WTC11 (cell line): Measurements from ENCODE around the gene WDFY3. TPM values are rescaled to one million over a fixed set of nuclear protein-coding genes. Genes with fewer than 3 reads are reported as not detected.

Source experiments
- ATAC-seq: fragments of 200-7000 bp; cut with Tn5 transposase; 2 replicates; pipeline ENCODE4 v1.10.0; 2021; ENCODE audit warnings: mild to moderate bottlenecking, moderate library complexity
- CTCF ChIA-PET: fragments of 300-600 bp; sonication (Branson Sonifier 250); formaldehyde crosslinking; loops from one replicate; lab custom pipeline; 2021; ENCODE audit warnings: antibody characterized with exemption; lab: Charles Lee
- POLR2A ChIA-PET: fragments of 350-600 bp; sonication (Branson Sonifier 250); formaldehyde crosslinking; loops from one replicate; lab custom pipeline; 2021; ENCODE audit warnings: antibody characterized with exemption; lab: Charles Lee
- DNase-seq: peaks from one replicate; pipeline ENCODE4 v3.0.0; 2021; ENCODE audit warnings: low spot score
- H3K27ac Mint-ChIP-seq: 2 replicates; pipeline ENCODE4 v1.8.0; 2021; ENCODE audit warnings: mixed read lengths
- H3K27me3 Mint-ChIP-seq: 2 replicates; pipeline ENCODE4 v1.8.0; 2021; ENCODE audit warnings: low read depth, mild to moderate bottlenecking, moderate library complexity, mixed read lengths
- H3K36me3 Mint-ChIP-seq: 2 replicates; pipeline ENCODE4 v1.8.0; 2021; ENCODE audit warnings: mixed read lengths
- H3K4me1 Mint-ChIP-seq: 2 replicates; pipeline ENCODE4 v1.8.0; 2022; ENCODE audit warnings: mixed read lengths
- H3K4me3 Mint-ChIP-seq: 2 replicates; pipeline ENCODE4 v1.8.0; 2021; ENCODE audit warnings: mild to moderate bottlenecking, moderate library complexity, mixed read lengths
- H3K9me3 Mint-ChIP-seq: 2 replicates; pipeline ENCODE4 v1.8.0; 2021; ENCODE audit warnings: mixed read lengths
- CREM ChIP-seq: sonication (generic); formaldehyde crosslinking; IDR thresholded peaks from 2 replicates; pipeline ENCODE4 v1.8.1; 2022; ENCODE audit warnings: mild to moderate bottlenecking, missing genetic modification reagents, moderate library complexity
- ESRRA ChIP-seq: sonication (generic); formaldehyde crosslinking; IDR thresholded peaks from 2 replicates; pipeline ENCODE4 v1.8.1; 2022; ENCODE audit warnings: mild to moderate bottlenecking, missing genetic modification reagents, borderline replicate concordance
- GABPB1 ChIP-seq: sonication (generic); formaldehyde crosslinking; IDR thresholded peaks from 2 replicates; pipeline ENCODE4 v1.8.1; 2023; ENCODE audit warnings: mild to moderate bottlenecking, missing genetic modification reagents
- IRF2 ChIP-seq: sonication (generic); formaldehyde crosslinking; IDR thresholded peaks from 2 replicates; pipeline ENCODE4 v1.8.0; 2022; ENCODE audit warnings: low read depth, missing genetic modification reagents, borderline replicate concordance
- JUN ChIP-seq: sonication (generic); formaldehyde crosslinking; IDR thresholded peaks from 2 replicates; pipeline ENCODE4 v1.8.0; 2023; ENCODE audit warnings: mild to moderate bottlenecking, missing genetic modification reagents
- KAT7 ChIP-seq: sonication (generic); formaldehyde crosslinking; IDR thresholded peaks from 2 replicates; pipeline ENCODE4 v1.8.1; 2023; ENCODE audit warnings: missing genetic modification reagents, mild to moderate bottlenecking, borderline replicate concordance
- NFYB ChIP-seq: sonication (generic); formaldehyde crosslinking; conservative IDR thresholded peaks from 2 replicates; pipeline ENCODE4 v1.8.0; 2022; ENCODE audit warnings: low read depth, missing genetic modification reagents
- NR1H2 ChIP-seq: sonication (generic); formaldehyde crosslinking; IDR thresholded peaks from 2 replicates; pipeline ENCODE4 v1.9.0; 2021; ENCODE audit warnings: mild to moderate bottlenecking, moderate library complexity, missing genetic modification reagents
- NR2C2 ChIP-seq: sonication (generic); formaldehyde crosslinking; IDR thresholded peaks from 2 replicates; pipeline ENCODE4 v1.8.0; 2022; ENCODE audit warnings: mild to moderate bottlenecking, missing genetic modification reagents
- PRRX2 ChIP-seq: fragments of 250-450 bp; sonication (Bioruptor Pico); IDR thresholded peaks from 2 replicates; pipeline ENCODE4 v1.8.0; 2021; ENCODE audit warnings: mild to moderate bottlenecking
- ZNF121 ChIP-seq: sonication (generic); formaldehyde crosslinking; IDR thresholded peaks from 2 replicates; pipeline ENCODE4 v1.8.0; 2023; ENCODE audit warnings: missing genetic modification reagents
- ZNF317 ChIP-seq: sonication (generic); formaldehyde crosslinking; IDR thresholded peaks from 2 replicates; pipeline ENCODE4 v1.8.1; 2023; ENCODE audit warnings: low read depth, mild to moderate bottlenecking, moderate library complexity, missing genetic modification reagents, borderline replicate concordance
- total RNA-seq: library from RNA; stranded (reverse); gene quantifications from 3 replicates; pipeline ENCODE4 v1.2.3, GENCODE V29; 2021
- TF ChIP-seq, protein P1 (sequence below): fragments of 250-450 bp; sonication (Bioruptor Pico); IDR thresholded peaks from 2 replicates; pipeline ENCODE4 v1.9.0; 2021; ENCODE audit warnings: mild to moderate bottlenecking
- TF ChIP-seq, protein P2 (sequence below): sonication (generic); formaldehyde crosslinking; IDR thresholded peaks from 2 replicates; pipeline ENCODE4 v1.8.1; 2022; ENCODE audit warnings: mild to moderate bottlenecking, missing genetic modification reagents, moderate library complexity, borderline replicate concordance
- TF ChIP-seq, protein P3 (sequence below): sonication (generic); formaldehyde crosslinking; IDR thresholded peaks from 2 replicates; pipeline ENCODE4 v1.8.1; 2022; ENCODE audit warnings: low read depth, missing genetic modification reagents, borderline replicate concordance
- TF ChIP-seq, protein P4 (sequence below): sonication (generic); formaldehyde crosslinking; IDR thresholded peaks from 2 replicates; pipeline ENCODE4 v1.8.1; 2023; ENCODE audit warnings: mild to moderate bottlenecking, missing genetic modification reagents, borderline replicate concordance
- TF ChIP-seq, protein P5 (sequence below): sonication (generic); formaldehyde crosslinking; IDR thresholded peaks from 2 replicates; pipeline ENCODE4 v1.8.1; 2023; ENCODE audit warnings: mild to moderate bottlenecking, missing genetic modification reagents
- TF ChIP-seq, protein P6 (sequence below): fragments of 250-450 bp; sonication (Bioruptor Pico); IDR thresholded peaks from 2 replicates; pipeline ENCODE4 v1.9.0; 2021; ENCODE audit warnings: moderate library complexity, mild to moderate bottlenecking, inconsistent platforms, borderline replicate concordance
- TF ChIP-seq, protein P7 (sequence below): sonication (generic); formaldehyde crosslinking; IDR thresholded peaks from 2 replicates; pipeline ENCODE4 v1.8.1; 2023; ENCODE audit warnings: mild to moderate bottlenecking, missing genetic modification reagents, moderate library complexity
- TF ChIP-seq, protein P8 (sequence below): fragments of 250-450 bp; sonication (Bioruptor Pico); IDR thresholded peaks from 2 replicates; pipeline ENCODE4 v1.8.0; 2021; ENCODE audit warnings: mild to moderate bottlenecking

WDFY3 gene
- total RNA-seq, 1 experiment from 2014 or later = 77.2 TPM

DNA sequence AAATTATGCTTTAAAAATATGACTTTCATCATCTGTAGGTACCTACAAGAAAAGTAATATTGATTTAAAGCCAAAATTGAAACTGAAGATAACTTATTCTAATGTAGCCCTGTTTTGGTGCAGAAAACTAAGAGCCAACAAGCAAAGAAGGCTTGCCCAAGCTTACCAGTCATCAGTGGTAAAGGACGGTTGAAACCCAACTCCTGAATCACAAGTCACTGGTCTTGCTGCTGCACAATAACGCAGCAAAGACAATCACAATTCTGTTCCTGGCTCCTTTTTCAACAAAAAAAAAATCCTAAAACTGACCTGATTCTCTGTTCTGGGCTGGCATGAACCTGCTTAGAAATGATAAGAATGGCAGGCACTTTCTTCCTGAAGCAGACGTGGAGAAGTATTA, 34.5 kb downstream of the WDFY3 start:
- H3K36me3 Mint-ChIP-seq = peaks cover 31% of the 10 kb centered on the region
- H3K4me3 Mint-ChIP-seq = no peak overlapping the region
- no peaks in the 10 kb centered on the region for H3K27me3 Mint-ChIP-seq
- DNase-seq (no peak), ATAC-seq (no peak)
- H3K9me3 Mint-ChIP-seq = peaks cover 28% of the 10 kb centered on the region
- CTCF ChIA-PET = no interaction called here
- TF ChIP-seq IRF2 (CRISPR knock-in tag) = no peak
- TF ChIP-seq, protein P1, sequence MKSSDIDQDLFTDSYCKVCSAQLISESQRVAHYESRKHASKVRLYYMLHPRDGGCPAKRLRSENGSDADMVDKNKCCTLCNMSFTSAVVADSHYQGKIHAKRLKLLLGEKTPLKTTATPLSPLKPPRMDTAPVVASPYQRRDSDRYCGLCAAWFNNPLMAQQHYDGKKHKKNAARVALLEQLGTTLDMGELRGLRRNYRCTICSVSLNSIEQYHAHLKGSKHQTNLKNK (CRISPR knock-in tag) = no peak
- H3K4me1 Mint-ChIP-seq = peaks cover 29% of the 10 kb centered on the region
- peak overlapping the region; percentile 30; the same call in 1 of the 2 replicates for H3K27ac Mint-ChIP-seq
- POLR2A ChIA-PET = no interaction called here

DNA sequence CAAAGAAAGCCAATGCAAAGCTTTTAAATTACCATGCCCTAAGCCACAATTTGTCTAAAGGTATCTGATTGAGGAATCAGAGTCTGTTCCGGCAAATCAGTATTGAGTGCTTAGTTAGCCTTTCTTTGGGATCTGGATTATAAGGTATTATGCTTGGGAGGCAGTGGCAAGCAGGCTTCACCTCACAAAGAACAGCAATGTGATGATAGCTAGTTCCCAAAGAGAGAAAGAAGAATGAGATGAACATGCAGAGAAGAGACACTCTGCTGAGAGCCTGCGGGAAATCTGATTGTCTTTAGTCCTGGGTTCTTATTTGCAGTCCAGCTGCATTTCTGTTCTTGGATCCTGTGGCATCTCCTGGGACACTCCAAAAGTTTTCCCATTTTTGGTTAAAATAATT, 35.2 kb downstream of the WDFY3 start:
- no peak overlapping the region for H3K4me3 Mint-ChIP-seq
- no peak for ATAC-seq
- TF ChIP-seq GABPB1 (CRISPR knock-in tag) (no peak), CREM (CRISPR knock-in tag) (no peak), NFYB (CRISPR knock-in tag) (no peak), JUN (CRISPR knock-in tag) (no peak)
- TF ChIP-seq, protein P2, sequence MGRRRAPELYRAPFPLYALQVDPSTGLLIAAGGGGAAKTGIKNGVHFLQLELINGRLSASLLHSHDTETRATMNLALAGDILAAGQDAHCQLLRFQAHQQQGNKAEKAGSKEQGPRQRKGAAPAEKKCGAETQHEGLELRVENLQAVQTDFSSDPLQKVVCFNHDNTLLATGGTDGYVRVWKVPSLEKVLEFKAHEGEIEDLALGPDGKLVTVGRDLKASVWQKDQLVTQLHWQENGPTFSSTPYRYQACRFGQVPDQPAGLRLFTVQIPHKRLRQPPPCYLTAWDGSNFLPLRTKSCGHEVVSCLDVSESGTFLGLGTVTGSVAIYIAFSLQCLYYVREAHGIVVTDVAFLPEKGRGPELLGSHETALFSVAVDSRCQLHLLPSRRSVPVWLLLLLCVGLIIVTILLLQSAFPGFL = no peak
- TF ChIP-seq, protein P3, sequence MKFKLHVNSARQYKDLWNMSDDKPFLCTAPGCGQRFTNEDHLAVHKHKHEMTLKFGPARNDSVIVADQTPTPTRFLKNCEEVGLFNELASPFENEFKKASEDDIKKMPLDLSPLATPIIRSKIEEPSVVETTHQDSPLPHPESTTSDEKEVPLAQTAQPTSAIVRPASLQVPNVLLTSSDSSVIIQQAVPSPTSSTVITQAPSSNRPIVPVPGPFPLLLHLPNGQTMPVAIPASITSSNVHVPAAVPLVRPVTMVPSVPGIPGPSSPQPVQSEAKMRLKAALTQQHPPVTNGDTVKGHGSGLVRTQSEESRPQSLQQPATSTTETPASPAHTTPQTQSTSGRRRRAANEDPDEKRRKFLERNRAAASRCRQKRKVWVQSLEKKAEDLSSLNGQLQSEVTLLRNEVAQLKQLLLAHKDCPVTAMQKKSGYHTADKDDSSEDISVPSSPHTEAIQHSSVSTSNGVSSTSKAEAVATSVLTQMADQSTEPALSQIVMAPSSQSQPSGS = no peak
- TF ChIP-seq, protein P4, sequence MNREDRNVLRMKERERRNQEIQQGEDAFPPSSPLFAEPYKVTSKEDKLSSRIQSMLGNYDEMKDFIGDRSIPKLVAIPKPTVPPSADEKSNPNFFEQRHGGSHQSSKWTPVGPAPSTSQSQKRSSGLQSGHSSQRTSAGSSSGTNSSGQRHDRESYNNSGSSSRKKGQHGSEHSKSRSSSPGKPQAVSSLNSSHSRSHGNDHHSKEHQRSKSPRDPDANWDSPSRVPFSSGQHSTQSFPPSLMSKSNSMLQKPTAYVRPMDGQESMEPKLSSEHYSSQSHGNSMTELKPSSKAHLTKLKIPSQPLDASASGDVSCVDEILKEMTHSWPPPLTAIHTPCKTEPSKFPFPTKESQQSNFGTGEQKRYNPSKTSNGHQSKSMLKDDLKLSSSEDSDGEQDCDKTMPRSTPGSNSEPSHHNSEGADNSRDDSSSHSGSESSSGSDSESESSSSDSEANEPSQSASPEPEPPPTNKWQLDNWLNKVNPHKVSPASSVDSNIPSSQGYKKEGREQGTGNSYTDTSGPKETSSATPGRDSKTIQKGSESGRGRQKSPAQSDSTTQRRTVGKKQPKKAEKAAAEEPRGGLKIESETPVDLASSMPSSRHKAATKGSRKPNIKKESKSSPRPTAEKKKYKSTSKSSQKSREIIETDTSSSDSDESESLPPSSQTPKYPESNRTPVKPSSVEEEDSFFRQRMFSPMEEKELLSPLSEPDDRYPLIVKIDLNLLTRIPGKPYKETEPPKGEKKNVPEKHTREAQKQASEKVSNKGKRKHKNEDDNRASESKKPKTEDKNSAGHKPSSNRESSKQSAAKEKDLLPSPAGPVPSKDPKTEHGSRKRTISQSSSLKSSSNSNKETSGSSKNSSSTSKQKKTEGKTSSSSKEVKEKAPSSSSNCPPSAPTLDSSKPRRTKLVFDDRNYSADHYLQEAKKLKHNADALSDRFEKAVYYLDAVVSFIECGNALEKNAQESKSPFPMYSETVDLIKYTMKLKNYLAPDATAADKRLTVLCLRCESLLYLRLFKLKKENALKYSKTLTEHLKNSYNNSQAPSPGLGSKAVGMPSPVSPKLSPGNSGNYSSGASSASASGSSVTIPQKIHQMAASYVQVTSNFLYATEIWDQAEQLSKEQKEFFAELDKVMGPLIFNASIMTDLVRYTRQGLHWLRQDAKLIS (CRISPR knock-in tag) = no peak
- TF ChIP-seq, all 79 proteins: peak for 0
- H3K27me3 Mint-ChIP-seq = no peaks in the 10 kb centered on the region
- CTCF ChIA-PET = no interaction called here
- H3K36me3 Mint-ChIP-seq = peaks cover 31% of the 10 kb centered on the region
- peaks cover 34% of the 10 kb centered on the region for H3K4me1 Mint-ChIP-seq
- DNase-seq = no peak
- H3K9me3 Mint-ChIP-seq = peaks cover 28% of the 10 kb centered on the region
- peak overlapping the region; percentile 81 for H3K27ac Mint-ChIP-seq
- POLR2A ChIA-PET = no interaction called here

DNA sequence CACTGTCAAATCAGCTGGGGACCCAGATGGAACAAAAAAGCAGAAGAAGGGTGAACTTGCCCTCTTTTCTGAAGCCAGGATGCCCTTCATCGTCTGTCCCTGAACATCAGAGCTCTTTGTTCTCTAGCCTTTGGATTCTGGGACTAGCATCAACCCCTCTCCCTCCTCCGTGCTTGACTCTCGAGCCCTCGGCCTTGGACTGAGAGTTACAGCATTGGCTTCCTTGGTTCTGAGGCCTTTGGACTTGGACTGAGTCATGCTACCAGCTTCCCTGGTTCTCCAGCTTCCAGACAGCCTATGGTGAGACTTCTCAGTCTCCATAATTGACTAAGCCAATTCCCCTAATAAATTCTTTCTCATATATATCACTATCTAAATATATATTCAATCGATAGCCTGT, 38.4 kb downstream of the WDFY3 start:
- Mint-ChIP-seq H3K9me3 (peaks cover 22% of the 10 kb centered on the region), H3K36me3 (peaks cover 31% of the 10 kb centered on the region)
- TF ChIP-seq, protein P5, sequence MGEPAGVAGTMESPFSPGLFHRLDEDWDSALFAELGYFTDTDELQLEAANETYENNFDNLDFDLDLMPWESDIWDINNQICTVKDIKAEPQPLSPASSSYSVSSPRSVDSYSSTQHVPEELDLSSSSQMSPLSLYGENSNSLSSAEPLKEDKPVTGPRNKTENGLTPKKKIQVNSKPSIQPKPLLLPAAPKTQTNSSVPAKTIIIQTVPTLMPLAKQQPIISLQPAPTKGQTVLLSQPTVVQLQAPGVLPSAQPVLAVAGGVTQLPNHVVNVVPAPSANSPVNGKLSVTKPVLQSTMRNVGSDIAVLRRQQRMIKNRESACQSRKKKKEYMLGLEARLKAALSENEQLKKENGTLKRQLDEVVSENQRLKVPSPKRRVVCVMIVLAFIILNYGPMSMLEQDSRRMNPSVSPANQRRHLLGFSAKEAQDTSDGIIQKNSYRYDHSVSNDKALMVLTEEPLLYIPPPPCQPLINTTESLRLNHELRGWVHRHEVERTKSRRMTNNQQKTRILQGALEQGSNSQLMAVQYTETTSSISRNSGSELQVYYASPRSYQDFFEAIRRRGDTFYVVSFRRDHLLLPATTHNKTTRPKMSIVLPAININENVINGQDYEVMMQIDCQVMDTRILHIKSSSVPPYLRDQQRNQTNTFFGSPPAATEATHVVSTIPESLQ (CRISPR knock-in tag) = no peak
- TF ChIP-seq, protein P6, sequence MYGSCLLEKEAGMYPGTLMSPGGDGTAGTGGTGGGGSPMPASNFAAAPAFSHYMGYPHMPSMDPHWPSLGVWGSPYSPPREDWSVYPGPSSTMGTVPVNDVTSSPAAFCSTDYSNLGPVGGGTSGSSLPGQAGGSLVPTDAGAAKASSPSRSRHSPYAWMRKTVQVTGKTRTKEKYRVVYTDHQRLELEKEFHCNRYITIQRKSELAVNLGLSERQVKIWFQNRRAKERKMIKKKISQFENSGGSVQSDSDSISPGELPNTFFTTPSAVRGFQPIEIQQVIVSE = no peak
- TF ChIP-seq ZNF121 (CRISPR knock-in tag) = no peak
- TF ChIP-seq, protein P7, sequence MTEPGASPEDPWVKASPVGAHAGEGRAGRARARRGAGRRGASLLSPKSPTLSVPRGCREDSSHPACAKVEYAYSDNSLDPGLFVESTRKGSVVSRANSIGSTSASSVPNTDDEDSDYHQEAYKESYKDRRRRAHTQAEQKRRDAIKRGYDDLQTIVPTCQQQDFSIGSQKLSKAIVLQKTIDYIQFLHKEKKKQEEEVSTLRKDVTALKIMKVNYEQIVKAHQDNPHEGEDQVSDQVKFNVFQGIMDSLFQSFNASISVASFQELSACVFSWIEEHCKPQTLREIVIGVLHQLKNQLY (CRISPR knock-in tag) = no peak
- TF ChIP-seq NR1H2 (CRISPR knock-in tag) = no peak
- TF ChIP-seq ESRRA (CRISPR knock-in tag) = no peak
- TF ChIP-seq NR2C2 (CRISPR knock-in tag) = no peak
- TF ChIP-seq PRRX2 (CRISPR knock-in tag) = no peak
- no peak for TF ChIP-seq ZNF317
- TF ChIP-seq, protein P8, sequence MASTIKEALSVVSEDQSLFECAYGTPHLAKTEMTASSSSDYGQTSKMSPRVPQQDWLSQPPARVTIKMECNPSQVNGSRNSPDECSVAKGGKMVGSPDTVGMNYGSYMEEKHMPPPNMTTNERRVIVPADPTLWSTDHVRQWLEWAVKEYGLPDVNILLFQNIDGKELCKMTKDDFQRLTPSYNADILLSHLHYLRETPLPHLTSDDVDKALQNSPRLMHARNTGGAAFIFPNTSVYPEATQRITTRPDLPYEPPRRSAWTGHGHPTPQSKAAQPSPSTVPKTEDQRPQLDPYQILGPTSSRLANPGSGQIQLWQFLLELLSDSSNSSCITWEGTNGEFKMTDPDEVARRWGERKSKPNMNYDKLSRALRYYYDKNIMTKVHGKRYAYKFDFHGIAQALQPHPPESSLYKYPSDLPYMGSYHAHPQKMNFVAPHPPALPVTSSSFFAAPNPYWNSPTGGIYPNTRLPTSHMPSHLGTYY (CRISPR knock-in tag) = no peak
- no peak for TF ChIP-seq KAT7 (CRISPR knock-in tag)
- TF ChIP-seq, all 79 proteins: peak for 0
- no peaks in the 10 kb centered on the region for H3K27me3 Mint-ChIP-seq
- no peak for DNase-seq
- ChIA-PET POLR2A (no interaction called here), CTCF (no interaction called here)
- ATAC-seq = no peak
- peaks cover 57% of the 10 kb centered on the region for H3K4me1 Mint-ChIP-seq
- H3K4me3 Mint-ChIP-seq = no peak overlapping the region
- H3K27ac Mint-ChIP-seq = no peak overlapping the region; the same call in 1 of the 2 replicates
